AG09319 (cell line): ENCODE data around the gene MGLL.

ENCODE experiments used
- DNase-seq: peaks from one replicate; pipeline ENCODE4 v3.0.0-alpha.2; 2010; ENCODE audit warnings: low read depth; ENCODE audit errors: extremely low read depth
- TF ChIP-seq, protein P1 (sequence below): IDR thresholded peaks from 2 replicates; pipeline ENCODE4 v1.5.1; 2011; ENCODE audit warnings: low read depth, mild to moderate bottlenecking, inconsistent platforms, low read length, moderate library complexity

Gene MGLL

DNA sequence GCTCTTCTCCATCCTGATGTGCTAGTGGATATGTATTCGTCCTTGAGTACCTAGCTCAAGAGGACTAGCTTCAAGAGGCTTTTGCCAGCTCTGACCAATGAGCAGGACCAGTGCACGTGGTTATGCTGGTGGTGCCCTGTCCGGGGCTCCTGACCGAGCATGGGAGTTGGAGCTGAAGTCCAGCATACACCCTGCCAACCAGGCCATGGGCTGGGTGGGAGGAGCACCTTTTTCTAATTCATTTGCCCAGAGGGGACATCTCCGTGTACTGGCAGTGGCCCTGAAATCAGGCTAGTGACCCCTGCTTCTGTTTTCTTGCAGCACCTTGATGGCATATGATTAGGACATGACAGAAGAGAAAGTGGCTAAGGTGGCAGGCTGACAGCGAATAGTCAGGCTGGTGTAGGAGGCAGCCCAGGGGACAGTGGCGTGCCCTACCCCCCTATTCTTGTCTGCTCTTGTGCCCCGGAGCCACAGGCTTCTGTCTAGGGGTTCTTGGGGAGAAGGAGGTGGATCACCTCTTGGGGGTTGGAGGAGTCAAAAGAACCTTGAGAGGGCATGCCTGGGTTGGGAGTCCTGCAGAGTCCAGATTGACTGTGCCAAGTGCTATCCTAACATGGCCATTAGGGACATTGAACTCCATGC, 176.8 kb downstream of the MGLL start:
- TF ChIP-seq, protein P1, sequence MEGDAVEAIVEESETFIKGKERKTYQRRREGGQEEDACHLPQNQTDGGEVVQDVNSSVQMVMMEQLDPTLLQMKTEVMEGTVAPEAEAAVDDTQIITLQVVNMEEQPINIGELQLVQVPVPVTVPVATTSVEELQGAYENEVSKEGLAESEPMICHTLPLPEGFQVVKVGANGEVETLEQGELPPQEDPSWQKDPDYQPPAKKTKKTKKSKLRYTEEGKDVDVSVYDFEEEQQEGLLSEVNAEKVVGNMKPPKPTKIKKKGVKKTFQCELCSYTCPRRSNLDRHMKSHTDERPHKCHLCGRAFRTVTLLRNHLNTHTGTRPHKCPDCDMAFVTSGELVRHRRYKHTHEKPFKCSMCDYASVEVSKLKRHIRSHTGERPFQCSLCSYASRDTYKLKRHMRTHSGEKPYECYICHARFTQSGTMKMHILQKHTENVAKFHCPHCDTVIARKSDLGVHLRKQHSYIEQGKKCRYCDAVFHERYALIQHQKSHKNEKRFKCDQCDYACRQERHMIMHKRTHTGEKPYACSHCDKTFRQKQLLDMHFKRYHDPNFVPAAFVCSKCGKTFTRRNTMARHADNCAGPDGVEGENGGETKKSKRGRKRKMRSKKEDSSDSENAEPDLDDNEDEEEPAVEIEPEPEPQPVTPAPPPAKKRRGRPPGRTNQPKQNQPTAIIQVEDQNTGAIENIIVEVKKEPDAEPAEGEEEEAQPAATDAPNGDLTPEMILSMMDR, result no peak
- no peak for DNase-seq

DNA sequence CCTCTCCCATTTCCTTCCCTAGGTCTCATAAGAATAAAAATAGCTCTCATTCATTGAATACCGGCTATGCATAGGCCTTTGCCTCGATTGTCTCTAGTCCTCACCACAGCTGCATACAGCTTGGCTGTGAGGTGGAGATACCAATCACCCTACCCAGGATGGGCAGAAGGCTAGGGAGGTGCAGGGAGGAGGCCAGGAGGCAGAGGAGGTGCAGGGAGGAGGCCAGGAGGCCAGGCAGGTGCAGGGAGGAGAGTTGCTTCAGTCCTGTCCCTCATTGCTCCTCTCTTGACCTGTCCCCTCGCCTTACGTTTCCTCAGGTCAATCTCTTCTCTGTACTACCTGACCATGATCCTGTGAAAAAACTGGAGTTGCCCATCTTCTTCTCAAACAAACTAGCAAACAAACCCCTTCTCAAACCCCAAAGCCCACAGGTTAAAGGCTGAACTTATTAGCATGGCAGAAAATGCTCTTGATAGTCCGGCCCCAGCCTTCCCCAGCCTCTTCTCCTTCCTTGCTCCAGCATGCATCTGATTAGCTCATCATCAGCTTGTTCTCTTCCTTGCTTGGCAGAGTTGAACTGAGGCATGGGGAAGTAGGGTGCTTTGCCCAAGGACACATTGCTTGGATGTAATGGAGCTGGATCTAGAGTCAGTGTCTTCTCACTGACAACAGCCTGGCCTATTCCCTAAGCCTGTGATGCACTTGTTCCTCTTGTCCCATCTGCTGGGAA, 177.5 kb downstream of the MGLL start:
- TF ChIP-seq, protein P1, result no peak
- no peak for DNase-seq

DNA sequence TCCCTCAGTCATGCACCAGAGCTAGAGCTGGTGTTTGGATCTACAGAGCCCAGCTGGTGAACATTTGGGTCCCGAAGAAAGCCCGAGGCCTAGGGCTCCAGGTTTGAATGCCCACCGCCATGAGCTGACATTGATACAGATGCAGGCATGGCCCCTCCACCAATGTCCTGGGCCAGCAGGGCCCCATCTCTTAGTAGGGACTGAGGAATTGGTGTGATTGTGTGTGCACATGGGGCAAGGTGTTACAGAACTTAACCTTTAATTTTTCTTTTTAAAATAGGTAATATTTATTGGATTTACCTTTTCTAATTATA, 182.3 kb downstream of the MGLL start:
- DNase-seq, result no peak
- TF ChIP-seq, protein P1, result no peak

DNA sequence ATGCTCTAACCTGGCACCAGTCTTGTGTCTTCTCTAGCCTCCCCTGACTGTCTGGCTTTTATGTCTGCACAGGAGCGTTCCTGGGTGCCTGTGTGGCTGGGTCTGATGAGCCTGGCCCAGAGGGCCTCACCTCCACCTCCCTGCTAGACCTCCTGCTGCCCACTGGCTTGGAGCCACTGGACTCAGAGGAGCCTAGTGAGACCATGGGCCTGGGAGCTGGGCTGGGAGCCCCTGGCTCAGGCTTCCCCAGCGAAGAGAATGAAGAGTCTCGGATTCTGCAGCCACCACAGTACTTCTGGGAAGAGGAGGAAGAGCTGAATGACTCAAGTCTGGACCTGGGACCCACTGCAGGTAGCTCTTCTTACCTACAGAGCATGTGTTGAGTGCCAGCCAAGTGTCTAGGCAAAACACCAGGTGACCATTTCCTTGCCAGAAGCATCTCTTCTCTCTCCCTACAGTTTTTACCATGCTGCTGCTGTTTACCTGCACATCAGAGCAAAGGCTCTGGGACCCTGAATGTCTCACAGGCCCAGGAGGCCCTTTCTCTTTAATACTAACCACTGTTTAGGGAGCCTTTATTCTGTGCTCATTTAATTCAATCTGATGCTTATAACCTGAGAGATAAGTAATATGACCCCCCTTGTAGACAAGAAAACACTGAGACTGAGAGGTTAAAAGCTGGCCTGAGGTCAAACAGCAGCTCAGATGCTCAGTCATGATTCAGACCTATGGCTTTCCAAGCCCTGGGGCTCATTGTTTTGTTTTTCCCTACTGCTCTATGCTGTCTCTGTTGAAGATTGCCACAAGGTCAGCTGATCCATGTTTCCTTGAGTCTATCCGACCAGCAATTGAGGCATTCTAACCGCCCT, 182.9 kb downstream of the MGLL start:
- TF ChIP-seq, protein P1, result no peak
- DNase-seq, result no peak
